ENCODE data around the gene TASP1.

DNA sequence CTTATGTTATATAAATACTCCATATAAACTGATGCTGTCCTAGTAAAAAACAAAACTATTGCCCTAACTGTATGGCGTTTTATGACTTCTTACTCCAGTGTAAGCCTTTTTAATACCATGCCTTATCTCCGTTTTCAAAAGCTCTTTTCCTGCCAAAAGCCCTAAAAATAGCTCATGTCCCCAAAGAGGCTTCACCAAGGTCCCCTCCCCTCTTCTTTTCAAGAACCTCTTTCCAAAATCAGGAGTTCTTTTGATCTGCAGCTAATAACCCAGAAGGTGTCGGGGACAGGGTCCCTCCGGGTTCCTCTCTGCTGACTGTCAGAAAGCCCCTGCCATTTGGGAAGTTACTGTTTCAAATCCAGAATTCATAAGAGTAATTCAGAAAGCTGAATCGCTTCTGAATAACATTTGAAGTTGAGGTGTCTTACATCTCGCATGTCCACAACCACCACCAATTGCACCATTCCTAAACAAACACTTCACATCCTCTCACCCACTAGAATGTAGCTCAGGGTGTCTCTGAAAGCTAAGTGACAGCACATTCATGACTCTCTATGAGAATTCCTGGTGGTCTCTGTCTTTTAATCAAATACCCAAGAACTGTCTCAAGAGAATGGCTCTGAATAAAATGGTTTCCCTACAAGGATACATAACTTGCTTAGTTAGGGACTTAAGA lies 13.3 kb downstream of the TASP1 start:
- no peak for TF ChIP-seq EP300 (IDR thresholded peaks at IDR 0.05)
- TF ChIP-seq, protein P1, sequence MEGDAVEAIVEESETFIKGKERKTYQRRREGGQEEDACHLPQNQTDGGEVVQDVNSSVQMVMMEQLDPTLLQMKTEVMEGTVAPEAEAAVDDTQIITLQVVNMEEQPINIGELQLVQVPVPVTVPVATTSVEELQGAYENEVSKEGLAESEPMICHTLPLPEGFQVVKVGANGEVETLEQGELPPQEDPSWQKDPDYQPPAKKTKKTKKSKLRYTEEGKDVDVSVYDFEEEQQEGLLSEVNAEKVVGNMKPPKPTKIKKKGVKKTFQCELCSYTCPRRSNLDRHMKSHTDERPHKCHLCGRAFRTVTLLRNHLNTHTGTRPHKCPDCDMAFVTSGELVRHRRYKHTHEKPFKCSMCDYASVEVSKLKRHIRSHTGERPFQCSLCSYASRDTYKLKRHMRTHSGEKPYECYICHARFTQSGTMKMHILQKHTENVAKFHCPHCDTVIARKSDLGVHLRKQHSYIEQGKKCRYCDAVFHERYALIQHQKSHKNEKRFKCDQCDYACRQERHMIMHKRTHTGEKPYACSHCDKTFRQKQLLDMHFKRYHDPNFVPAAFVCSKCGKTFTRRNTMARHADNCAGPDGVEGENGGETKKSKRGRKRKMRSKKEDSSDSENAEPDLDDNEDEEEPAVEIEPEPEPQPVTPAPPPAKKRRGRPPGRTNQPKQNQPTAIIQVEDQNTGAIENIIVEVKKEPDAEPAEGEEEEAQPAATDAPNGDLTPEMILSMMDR (IDR thresholded peaks at IDR 0.05), result no peak

All from esophagus muscularis mucosa (tissue), 3 donors.